ENCODE data around the gene NFKBIL1.
"Not testable (repeated sequence)": the region's sequence is repeated elsewhere in the genome, so short reads cannot be mapped to it uniquely, and the experiment has no call there.

The NFKBIL1 gene

DNA sequence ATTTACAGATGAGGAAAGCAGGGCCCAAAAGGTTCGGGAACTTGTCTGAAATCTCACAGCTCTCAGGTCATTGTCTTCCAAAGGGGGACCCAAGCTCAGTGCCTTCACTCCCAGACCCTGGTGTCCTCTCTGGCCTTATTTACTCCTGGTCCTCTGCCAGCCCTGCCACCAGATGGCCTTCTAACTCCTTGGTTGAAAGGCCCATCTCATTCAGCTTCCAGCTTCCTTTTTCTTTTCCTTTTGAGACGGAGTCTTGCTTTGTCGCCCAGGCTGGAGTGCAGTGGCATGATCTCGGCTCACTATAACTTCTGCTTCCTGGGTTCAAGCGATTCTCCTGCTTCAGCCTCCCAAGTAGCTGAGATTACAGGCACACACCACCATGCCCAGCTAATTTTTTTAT is 4.0 kb downstream of the NFKBIL1 start:
- TF ChIP-seq, protein P1, sequence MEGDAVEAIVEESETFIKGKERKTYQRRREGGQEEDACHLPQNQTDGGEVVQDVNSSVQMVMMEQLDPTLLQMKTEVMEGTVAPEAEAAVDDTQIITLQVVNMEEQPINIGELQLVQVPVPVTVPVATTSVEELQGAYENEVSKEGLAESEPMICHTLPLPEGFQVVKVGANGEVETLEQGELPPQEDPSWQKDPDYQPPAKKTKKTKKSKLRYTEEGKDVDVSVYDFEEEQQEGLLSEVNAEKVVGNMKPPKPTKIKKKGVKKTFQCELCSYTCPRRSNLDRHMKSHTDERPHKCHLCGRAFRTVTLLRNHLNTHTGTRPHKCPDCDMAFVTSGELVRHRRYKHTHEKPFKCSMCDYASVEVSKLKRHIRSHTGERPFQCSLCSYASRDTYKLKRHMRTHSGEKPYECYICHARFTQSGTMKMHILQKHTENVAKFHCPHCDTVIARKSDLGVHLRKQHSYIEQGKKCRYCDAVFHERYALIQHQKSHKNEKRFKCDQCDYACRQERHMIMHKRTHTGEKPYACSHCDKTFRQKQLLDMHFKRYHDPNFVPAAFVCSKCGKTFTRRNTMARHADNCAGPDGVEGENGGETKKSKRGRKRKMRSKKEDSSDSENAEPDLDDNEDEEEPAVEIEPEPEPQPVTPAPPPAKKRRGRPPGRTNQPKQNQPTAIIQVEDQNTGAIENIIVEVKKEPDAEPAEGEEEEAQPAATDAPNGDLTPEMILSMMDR (IDR thresholded peaks at IDR 0.05; ENCODE audit: insufficient read depth, low read length, missing control alignments), result peak; percentile 21
- POLR2A ChIA-PET; DNase-seq (ENCODE audit: low read depth, low spot score); H3K4me3 ChIP-seq (ENCODE audit: low read depth, low read length): not testable (repeated sequence)
- CTCF ChIA-PET, result interaction anchor here (0.9 to 38.4 kb wide), 8 partner anchors 9 to 320 kb away, joined by 3 to 1569 read pairs (median 4); partner anchors contain the start of genes LST1, LTB, NCR3 and TNF

DNA sequence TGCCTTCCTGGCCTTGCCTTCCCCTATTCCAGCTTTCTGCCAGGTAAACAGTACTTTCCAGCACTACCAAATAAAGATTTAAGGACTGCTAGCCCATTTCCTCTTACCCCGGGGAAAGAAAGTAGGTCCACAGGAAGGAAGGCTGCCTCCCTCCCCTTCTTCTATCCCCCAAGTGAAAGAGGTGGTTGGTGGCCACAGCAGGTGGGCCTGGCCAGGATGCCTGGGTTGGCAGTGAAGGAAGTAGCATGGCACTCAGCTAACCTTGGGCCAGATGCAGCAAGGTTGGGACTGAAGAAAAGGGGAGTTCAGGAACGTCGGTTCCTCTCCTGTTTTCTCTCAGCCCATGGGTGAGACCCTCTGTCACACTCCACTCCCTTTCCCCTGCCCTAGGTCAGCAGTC is 8.9 kb downstream of the NFKBIL1 start:
- H3K4me3 ChIP-seq (ENCODE audit: low read depth, low read length), result no peak overlapping the region
- CTCF ChIA-PET, result interaction anchor here (4.7 to 38.4 kb wide), 2 partner anchors 11 to 32 kb away, joined by 17 to 1569 read pairs; partner anchors contain the start of genes ATP6V1G2, LST1, LTB and NCR3
- TF ChIP-seq, protein P1 (IDR thresholded peaks at IDR 0.05; ENCODE audit: insufficient read depth, low read length, missing control alignments), result no peak
- DNase-seq (ENCODE audit: low read depth, low spot score), result no peak
- POLR2A ChIA-PET, result no interaction called here

DNA sequence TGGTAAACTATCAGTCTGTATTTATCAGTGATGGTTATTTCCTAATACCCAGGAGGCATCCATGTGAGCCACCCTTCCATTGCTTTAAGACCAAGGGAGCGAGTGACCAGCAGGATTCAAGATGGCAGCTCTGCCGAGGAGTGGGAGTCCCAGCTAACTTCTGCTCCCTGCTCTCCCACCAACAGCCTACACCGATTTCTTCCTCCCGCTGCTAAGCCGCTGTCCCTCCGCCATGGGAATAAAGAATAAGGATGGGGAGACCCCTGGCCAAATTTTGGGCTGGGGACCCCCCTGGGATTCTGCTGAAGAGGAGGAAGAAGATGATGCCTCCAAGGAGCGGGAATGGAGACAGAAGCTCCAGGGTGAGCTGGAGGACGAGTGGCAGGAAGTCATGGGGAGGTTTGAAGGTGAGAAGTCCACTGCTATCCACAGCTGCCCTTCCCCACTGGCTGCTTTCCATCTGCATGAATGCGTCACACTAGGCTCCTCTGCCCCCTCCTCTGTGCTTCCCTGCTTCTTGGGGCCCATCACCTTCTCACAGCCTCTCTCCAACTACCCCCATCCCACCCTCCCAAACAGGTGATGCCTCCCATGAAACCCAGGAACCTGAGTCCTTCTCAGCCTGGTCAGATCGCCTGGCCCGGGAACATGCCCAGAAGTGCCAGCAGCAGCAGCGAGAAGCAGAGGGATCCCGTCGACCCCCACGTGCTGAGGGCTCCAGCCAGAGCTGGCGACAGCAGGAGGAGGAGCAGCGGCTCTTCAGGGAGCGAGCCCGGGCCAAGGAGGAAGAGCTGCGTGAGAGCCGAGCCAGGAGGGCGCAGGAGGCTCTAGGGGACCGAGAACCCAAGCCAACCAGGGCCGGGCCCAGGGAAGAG is 10.3 kb downstream of the NFKBIL1 start:
- POLR2A ChIA-PET, result no interaction called here
- no peak for DNase-seq (ENCODE audit: low read depth, low spot score)
- CTCF ChIA-PET, result interaction anchor here (4.7 to 38.4 kb wide), 2 partner anchors 12 to 30 kb away, joined by 17 to 1569 read pairs; partner anchors contain the start of genes ATP6V1G2, LST1, LTB and NCR3
- TF ChIP-seq, protein P1 (IDR thresholded peaks at IDR 0.05; ENCODE audit: insufficient read depth, low read length, missing control alignments), result no peak
- no peak overlapping the region for H3K4me3 ChIP-seq (ENCODE audit: low read depth, low read length)

DNA sequence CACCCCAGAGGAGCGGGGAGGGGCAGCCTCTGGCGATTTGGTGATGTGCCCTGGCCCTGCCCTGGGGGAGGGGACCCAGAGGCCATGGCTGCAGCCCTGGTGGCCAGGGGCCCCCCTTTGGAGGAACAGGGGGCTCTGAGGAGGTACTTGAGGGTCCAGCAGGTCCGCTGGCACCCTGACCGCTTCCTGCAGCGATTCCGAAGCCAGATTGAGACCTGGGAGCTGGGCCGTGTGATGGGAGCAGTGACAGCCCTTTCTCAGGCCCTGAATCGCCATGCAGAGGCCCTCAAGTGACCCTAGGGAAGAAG is 10.9 kb downstream of the NFKBIL1 start:
- ChIA-PET CTCF (interaction anchor here (1.3 to 38.4 kb wide), 4 partner anchors 8 to 63 kb away, joined by 3 to 1569 read pairs (median 10); partner anchors contain the start of genes ATP6V1G2, LST1, LTB and NCR3), POLR2A (no interaction called here)
- H3K4me3 ChIP-seq (ENCODE audit: low read depth, low read length), result no peak overlapping the region
- DNase-seq (ENCODE audit: low read depth, low spot score), result no peak
- TF ChIP-seq, protein P1 (IDR thresholded peaks at IDR 0.05; ENCODE audit: insufficient read depth, low read length, missing control alignments), result no peak

DNA sequence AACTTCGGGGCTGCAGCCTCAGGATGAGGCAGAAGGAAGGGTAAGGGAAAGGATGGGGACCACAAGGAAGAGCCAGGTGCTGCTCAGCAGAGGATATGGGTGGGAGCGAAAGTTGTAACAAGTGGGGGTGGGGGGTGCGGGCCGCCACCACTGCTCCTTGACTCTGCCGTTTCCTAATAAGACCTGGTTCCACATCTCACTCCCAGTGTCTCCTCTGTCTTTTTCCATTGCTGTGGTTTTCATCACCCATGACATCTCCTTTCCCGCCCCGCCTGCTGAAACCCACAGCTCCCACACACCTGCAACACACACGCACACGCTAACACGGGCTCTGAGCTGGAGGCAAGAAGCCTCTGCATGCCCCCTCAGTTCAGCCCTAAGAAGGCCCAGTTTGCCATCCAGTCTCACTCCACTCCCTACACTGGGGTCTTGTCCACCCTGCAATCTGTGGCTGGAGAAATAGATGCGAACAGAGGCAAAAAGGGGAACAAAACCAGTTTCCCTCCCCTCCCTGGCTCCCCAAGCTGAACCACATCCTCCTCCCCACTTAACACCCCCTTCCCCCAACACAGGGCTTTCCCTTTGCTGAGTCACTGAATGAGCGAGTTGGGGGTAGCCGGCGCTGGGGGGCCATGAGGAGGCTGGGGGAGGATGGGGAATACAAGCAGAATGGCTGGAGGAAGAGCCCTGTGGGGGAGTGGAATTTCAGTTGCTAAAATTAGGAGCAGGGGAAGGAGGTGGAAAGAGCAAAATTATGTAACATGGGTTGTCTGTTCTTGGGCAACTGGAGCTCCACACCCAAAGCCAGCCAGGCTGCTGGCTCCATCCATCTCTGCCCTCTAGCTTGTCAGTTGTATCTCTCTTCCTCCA is 11.5 kb downstream of the NFKBIL1 start:
- H3K4me3 ChIP-seq (ENCODE audit: low read depth, low read length), result no peak overlapping the region
- POLR2A ChIA-PET, result interaction anchor here (0.7 to 0.9 kb wide), 2 partner anchors 11 to 23 kb away, joined by 3 read pairs; partner anchors contain the start of gene NFKBIL1
- CTCF ChIA-PET, result interaction anchor here (1.3 to 38.4 kb wide), 4 partner anchors 9 to 63 kb away, joined by 3 to 1569 read pairs (median 10); partner anchors contain the start of genes ATP6V1G2, LST1, LTB and NCR3
- DNase-seq (ENCODE audit: low read depth, low spot score), result no peak
- TF ChIP-seq, protein P1 (IDR thresholded peaks at IDR 0.05; ENCODE audit: insufficient read depth, low read length, missing control alignments), result no peak

Data from AG04449 (cell line).